Medulla oblongata (tissue), 1 donor: ENCODE data around the gene TMEM14A.
"Not testable (repeated sequence)": the region's sequence is repeated elsewhere in the genome, so short reads cannot be mapped to it uniquely, and the experiment has no call there.

ENCODE experiments used
- DNase-seq: peaks from one replicate; pipeline ENCODE4 v3.0.0-alpha.2; 2015; ENCODE audit errors: extremely low spot score

TMEM14A gene

GRCh38 chr6:52696418-52696817 is 25.5 kb downstream of the TMEM14A start:
- DNase-seq, result no peak

- peak; percentile 5 for DNase-seq
Observed at GRCh38 chr6:52697903-52698302, 27.0 kb downstream of the TMEM14A start.

GRCh38 chr6:52704060-52704459 is 33.1 kb downstream of the TMEM14A start:
- no peak for DNase-seq

- not testable (repeated sequence) for DNase-seq
Observed at GRCh38 chr6:52704781-52705502, 34.0 kb downstream of the TMEM14A start.

- DNase-seq, result no peak
Observed at GRCh38 chr6:52706001-52706400, 35.1 kb downstream of the TMEM14A start.

GRCh38 chr6:52707963-52708680 is 37.2 kb downstream of the TMEM14A start:
- DNase-seq, result no peak

GRCh38 chr6:52712136-52712535 is 41.2 kb downstream of the TMEM14A start:
- no peak for DNase-seq

- not testable (repeated sequence) for DNase-seq
Observed at GRCh38 chr6:52714761-52715160, 43.8 kb downstream of the TMEM14A start.

- DNase-seq, result no peak
Observed at GRCh38 chr6:52718550-52718949, 47.6 kb downstream of the TMEM14A start.

GRCh38 chr6:52720321-52720720 is 49.4 kb downstream of the TMEM14A start:
- DNase-seq, result no peak

- peak; percentile 15 for DNase-seq
Observed at GRCh38 chr6:52724042-52724405, 53.1 kb downstream of the TMEM14A start.

- DNase-seq, result peak; percentile 58
Observed at GRCh38 chr6:52724406-52725121, 53.7 kb downstream of the TMEM14A start.

GRCh38 chr6:52725143-52725534 is 54.2 kb downstream of the TMEM14A start:
- no peak for DNase-seq

GRCh38 chr6:52725535-52726192 is 54.8 kb downstream of the TMEM14A start:
- no peak for DNase-seq

GRCh38 chr6:52726193-52726542 is 55.3 kb downstream of the TMEM14A start:
- DNase-seq, result no peak

- DNase-seq, result no peak
Observed at GRCh38 chr6:52726741-52727535, 56.0 kb downstream of the TMEM14A start.

GRCh38 chr6:52727908-52728307 is 57.0 kb downstream of the TMEM14A start:
- DNase-seq, result no peak

- no peak for DNase-seq
Observed at GRCh38 chr6:52728394-52728793, 57.5 kb downstream of the TMEM14A start.

- no peak for DNase-seq
Observed at GRCh38 chr6:52729576-52729975, 58.7 kb downstream of the TMEM14A start.

- no peak for DNase-seq
Observed at GRCh38 chr6:52731719-52732118, 60.8 kb downstream of the TMEM14A start.

GRCh38 chr6:52733172-52733571 is 62.3 kb downstream of the TMEM14A start:
- DNase-seq, result no peak
